SU-DHL-6 (cell line): ENCODE data around the gene UQCC3.

ENCODE experiments used
- EZH2phosphoT487 ChIP-seq: fragments of 200-600 bp; sonication (generic), shearing (Covaris generic); conservative IDR thresholded peaks from 2 replicates; pipeline ENCODE4 v1.6.1; 2018; ENCODE audit warnings: mild to moderate bottlenecking, antibody characterized with exemption, low read length, moderate library complexity, mixed read lengths
- TF ChIP-seq, protein P1 (sequence below): fragments of 200-600 bp; sonication (generic); IDR thresholded peaks from one replicate; pipeline ENCODE4 v1.5.1; 2017; ENCODE audit warnings: antibody characterized with exemption, mild to moderate bottlenecking, low read length, moderate library complexity; ENCODE audit not compliant: insufficient read depth, poor library complexity, severe bottlenecking

DNA sequence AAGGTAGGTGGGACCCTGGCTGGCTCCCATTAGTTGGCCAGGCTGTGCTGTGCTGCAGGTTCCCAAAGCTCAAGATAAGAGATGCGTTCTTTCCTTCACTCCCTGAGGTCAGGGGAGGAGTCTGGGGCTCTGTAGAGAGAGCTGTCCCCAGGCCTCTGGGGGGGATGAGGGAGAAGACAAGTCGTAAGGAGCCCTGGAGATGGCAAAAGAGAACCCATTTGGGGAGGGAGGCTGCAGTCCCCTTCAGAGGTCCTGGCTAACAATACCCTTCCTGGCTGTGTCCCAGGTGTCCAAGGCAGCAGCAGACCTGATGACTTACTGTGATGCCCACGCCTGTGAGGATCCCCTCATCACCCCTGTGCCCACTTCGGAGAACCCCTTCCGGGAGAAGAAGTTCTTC, 36.9 kb downstream of the UQCC3 start:
- TF ChIP-seq, protein P1, sequence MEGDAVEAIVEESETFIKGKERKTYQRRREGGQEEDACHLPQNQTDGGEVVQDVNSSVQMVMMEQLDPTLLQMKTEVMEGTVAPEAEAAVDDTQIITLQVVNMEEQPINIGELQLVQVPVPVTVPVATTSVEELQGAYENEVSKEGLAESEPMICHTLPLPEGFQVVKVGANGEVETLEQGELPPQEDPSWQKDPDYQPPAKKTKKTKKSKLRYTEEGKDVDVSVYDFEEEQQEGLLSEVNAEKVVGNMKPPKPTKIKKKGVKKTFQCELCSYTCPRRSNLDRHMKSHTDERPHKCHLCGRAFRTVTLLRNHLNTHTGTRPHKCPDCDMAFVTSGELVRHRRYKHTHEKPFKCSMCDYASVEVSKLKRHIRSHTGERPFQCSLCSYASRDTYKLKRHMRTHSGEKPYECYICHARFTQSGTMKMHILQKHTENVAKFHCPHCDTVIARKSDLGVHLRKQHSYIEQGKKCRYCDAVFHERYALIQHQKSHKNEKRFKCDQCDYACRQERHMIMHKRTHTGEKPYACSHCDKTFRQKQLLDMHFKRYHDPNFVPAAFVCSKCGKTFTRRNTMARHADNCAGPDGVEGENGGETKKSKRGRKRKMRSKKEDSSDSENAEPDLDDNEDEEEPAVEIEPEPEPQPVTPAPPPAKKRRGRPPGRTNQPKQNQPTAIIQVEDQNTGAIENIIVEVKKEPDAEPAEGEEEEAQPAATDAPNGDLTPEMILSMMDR: no peak
- TF ChIP-seq EZH2phosphoT487: no peak
